ENCODE measurements around the gene TTLL5.

TTLL5 gene

GRCh38 chr14:75660630-75661498 is at the start of gene TTLL5, which contains the start of gene ERG28:
TSS of gene TTLL5 (plus strand) at chr14:75661246. CDS start at chr14:75663150, 1,904 bp downstream.
TSS of gene ERG28 (minus strand) at chr14:75660876. CDS start at chr14:75657502, 3,374 bp downstream.
- DNase-seq: peak; percentile 97
- H3K27me3 Mint-ChIP-seq: no peaks in the 10 kb centered on the region
- H3K9me3 Mint-ChIP-seq: no peaks in the 10 kb centered on the region
- H3K27ac Mint-ChIP-seq: peak within 1 kb of the TSS; percentile 94 to 95
- ATAC-seq: peak; percentile 98
- H3K4me1 Mint-ChIP-seq: peaks cover 21% of the 10 kb centered on the region
- H3K4me3 Mint-ChIP-seq: peak within 1 kb of the TSS; percentile 88 to 96

GRCh38 chr14:75612157-75612556 is 48.9 kb upstream of the TTLL5 start:
- peaks cover 4 to 32% of the 10 kb centered on the region in 2 donors for H3K9me3 Mint-ChIP-seq
- H3K4me3 Mint-ChIP-seq: no peak overlapping the region
- no peaks in the 10 kb centered on the region for H3K4me1 Mint-ChIP-seq
- no peaks in the 10 kb centered on the region for H3K27me3 Mint-ChIP-seq
- no peak for ATAC-seq
- H3K27ac Mint-ChIP-seq: no peak overlapping the region
- no peak for DNase-seq

- no peaks in the 10 kb centered on the region for H3K4me1 Mint-ChIP-seq
- no peaks in the 10 kb centered on the region for H3K27me3 Mint-ChIP-seq
- no peak overlapping the region for H3K4me3 Mint-ChIP-seq
- no peak for DNase-seq
- H3K27ac Mint-ChIP-seq: no peak overlapping the region
- no peak for ATAC-seq
- peaks cover 0 to 16% of the 10 kb centered on the region in 2 donors for H3K9me3 Mint-ChIP-seq
Measured at GRCh38 chr14:75614179-75614578, 46.9 kb upstream of the TTLL5 start.

GRCh38 chr14:75615200-75615599 is 45.8 kb upstream of the TTLL5 start:
- peaks cover 0 to 16% of the 10 kb centered on the region in 2 donors for H3K9me3 Mint-ChIP-seq
- no peaks in the 10 kb centered on the region for H3K4me1 Mint-ChIP-seq
- H3K27me3 Mint-ChIP-seq: no peaks in the 10 kb centered on the region
- no peak for ATAC-seq
- DNase-seq: no peak
- no peak overlapping the region for H3K4me3 Mint-ChIP-seq
- H3K27ac Mint-ChIP-seq: no peak overlapping the region

GRCh38 chr14:75619548-75619947 is 41.5 kb upstream of the TTLL5 start:
- H3K4me3 Mint-ChIP-seq: no peak overlapping the region
- ATAC-seq (no peak), DNase-seq (no peak)
- H3K4me1 Mint-ChIP-seq: no peaks in the 10 kb centered on the region
- H3K27ac Mint-ChIP-seq: no peak overlapping the region
- H3K9me3 Mint-ChIP-seq: peaks cover 0 to 1% of the 10 kb centered on the region in 2 donors
- H3K27me3 Mint-ChIP-seq: no peaks in the 10 kb centered on the region

- Mint-ChIP-seq H3K27ac (no peak overlapping the region), H3K4me3 (no peak overlapping the region), H3K27me3 (no peaks in the 10 kb centered on the region), H3K9me3 (no peaks in the 10 kb centered on the region), H3K4me1 (no peaks in the 10 kb centered on the region)
- ATAC-seq (no peak), DNase-seq (no peak)
Measured at GRCh38 chr14:75625034-75625433, 36.0 kb upstream of the TTLL5 start.

- ATAC-seq (no peak), DNase-seq (no peak)
- Mint-ChIP-seq H3K9me3 (no peaks in the 10 kb centered on the region), H3K27ac (no peak overlapping the region), H3K4me1 (no peaks in the 10 kb centered on the region), H3K4me3 (no peak overlapping the region), H3K27me3 (no peaks in the 10 kb centered on the region)
Measured at GRCh38 chr14:75626396-75626795, 34.6 kb upstream of the TTLL5 start.

- ATAC-seq (no peak), DNase-seq (no peak)
- Mint-ChIP-seq H3K27me3 (no peaks in the 10 kb centered on the region), H3K4me3 (no peak overlapping the region), H3K4me1 (no peaks in the 10 kb centered on the region), H3K27ac (no peak overlapping the region), H3K9me3 (no peaks in the 10 kb centered on the region)
Measured at GRCh38 chr14:75626863-75627262, 34.2 kb upstream of the TTLL5 start.

- Mint-ChIP-seq H3K27ac (no peak overlapping the region), H3K9me3 (no peaks in the 10 kb centered on the region), H3K27me3 (no peaks in the 10 kb centered on the region), H3K4me3 (no peak overlapping the region), H3K4me1 (no peaks in the 10 kb centered on the region)
- DNase-seq (no peak), ATAC-seq (no peak)
Measured at GRCh38 chr14:75627406-75627805, 33.6 kb upstream of the TTLL5 start.

GRCh38 chr14:75628816-75629215 is 32.2 kb upstream of the TTLL5 start:
- Mint-ChIP-seq H3K4me3 (no peak overlapping the region), H3K4me1 (no peaks in the 10 kb centered on the region), H3K9me3 (no peaks in the 10 kb centered on the region), H3K27me3 (no peaks in the 10 kb centered on the region), H3K27ac (no peak overlapping the region)
- no peak for DNase-seq
- no peak for ATAC-seq

- no peak for DNase-seq
- no peak overlapping the region for H3K27ac Mint-ChIP-seq
Measured at GRCh38 chr14:75630695-75631452, 30.2 kb upstream of the TTLL5 start.

GRCh38 chr14:75631453-75631831 is 29.6 kb upstream of the TTLL5 start:
- DNase-seq: no peak
- Mint-ChIP-seq H3K9me3 (no peaks in the 10 kb centered on the region), H3K27ac (no peak overlapping the region), H3K4me1 (no peaks in the 10 kb centered on the region), H3K27me3 (no peaks in the 10 kb centered on the region), H3K4me3 (no peak overlapping the region)
- no peak for ATAC-seq

More at GRCh38 chr14:75630695-75631452, 30.2 kb upstream of the TTLL5 start:
- Mint-ChIP-seq H3K9me3 (no peaks in the 10 kb centered on the region), H3K4me3 (no peak overlapping the region), H3K27me3 (no peaks in the 10 kb centered on the region), H3K4me1 (no peaks in the 10 kb centered on the region)
- ATAC-seq: no peak

GRCh38 chr14:75634848-75635247 is 26.2 kb upstream of the TTLL5 start:
- Mint-ChIP-seq H3K27me3 (no peaks in the 10 kb centered on the region), H3K4me3 (no peak overlapping the region), H3K9me3 (no peaks in the 10 kb centered on the region), H3K4me1 (no peaks in the 10 kb centered on the region), H3K27ac (no peak overlapping the region)
- DNase-seq: no peak
- no peak for ATAC-seq

- Mint-ChIP-seq H3K27me3 (no peaks in the 10 kb centered on the region), H3K9me3 (no peaks in the 10 kb centered on the region), H3K4me3 (no peak overlapping the region), H3K4me1 (no peaks in the 10 kb centered on the region), H3K27ac (no peak overlapping the region)
- no peak for DNase-seq
- no peak for ATAC-seq
Measured at GRCh38 chr14:75636100-75636692, 24.9 kb upstream of the TTLL5 start.

- H3K4me1 Mint-ChIP-seq: no peaks in the 10 kb centered on the region
- H3K27me3 Mint-ChIP-seq: no peaks in the 10 kb centered on the region
- H3K9me3 Mint-ChIP-seq: no peaks in the 10 kb centered on the region
- no peak overlapping the region for H3K27ac Mint-ChIP-seq
- no peak for DNase-seq
- H3K4me3 Mint-ChIP-seq: no peak overlapping the region
- no peak for ATAC-seq
Measured at GRCh38 chr14:75640876-75641275, 20.2 kb upstream of the TTLL5 start.

- ATAC-seq: no peak
- no peaks in the 10 kb centered on the region for H3K4me1 Mint-ChIP-seq
- no peak for DNase-seq
- no peaks in the 10 kb centered on the region for H3K27me3 Mint-ChIP-seq
- H3K27ac Mint-ChIP-seq: no peak overlapping the region
- H3K9me3 Mint-ChIP-seq: no peaks in the 10 kb centered on the region
- H3K4me3 Mint-ChIP-seq: no peak overlapping the region
Measured at GRCh38 chr14:75643985-75644384, 17.1 kb upstream of the TTLL5 start.
